ENCODE data around the gene CD274. TPM values are rescaled to one million over a fixed set of nuclear protein-coding genes. Genes with fewer than 3 reads are reported as not detected.
"Not testable (repeated sequence)": the region's sequence is repeated elsewhere in the genome, so short reads cannot be mapped to it uniquely, and the experiment has no call there.

The CD274 gene
- total and polyA plus RNA-seq, 4 donors, result 4.1 to 30.7 (median 9.5) TPM

DNA sequence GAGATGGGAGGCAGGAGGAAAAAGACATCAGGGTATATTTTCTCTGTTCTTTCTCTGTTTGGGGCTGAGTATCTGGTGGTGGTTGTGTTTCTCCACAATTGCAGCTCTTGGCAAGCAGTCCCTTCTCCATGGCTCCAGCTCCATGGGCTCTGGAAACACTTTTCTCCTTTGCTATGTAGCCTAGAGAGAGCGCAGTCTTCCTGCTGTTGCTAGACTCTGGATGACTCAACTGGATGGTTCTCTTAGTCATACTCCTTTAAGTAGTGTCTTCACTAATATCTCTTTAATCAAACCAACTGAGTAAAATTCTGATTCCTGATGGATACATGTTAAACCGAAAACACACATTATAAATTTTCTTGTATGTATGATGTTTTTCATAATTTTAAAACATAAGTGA is 9.3 kb upstream of the CD274 start:
- TF ChIP-seq, protein P1, sequence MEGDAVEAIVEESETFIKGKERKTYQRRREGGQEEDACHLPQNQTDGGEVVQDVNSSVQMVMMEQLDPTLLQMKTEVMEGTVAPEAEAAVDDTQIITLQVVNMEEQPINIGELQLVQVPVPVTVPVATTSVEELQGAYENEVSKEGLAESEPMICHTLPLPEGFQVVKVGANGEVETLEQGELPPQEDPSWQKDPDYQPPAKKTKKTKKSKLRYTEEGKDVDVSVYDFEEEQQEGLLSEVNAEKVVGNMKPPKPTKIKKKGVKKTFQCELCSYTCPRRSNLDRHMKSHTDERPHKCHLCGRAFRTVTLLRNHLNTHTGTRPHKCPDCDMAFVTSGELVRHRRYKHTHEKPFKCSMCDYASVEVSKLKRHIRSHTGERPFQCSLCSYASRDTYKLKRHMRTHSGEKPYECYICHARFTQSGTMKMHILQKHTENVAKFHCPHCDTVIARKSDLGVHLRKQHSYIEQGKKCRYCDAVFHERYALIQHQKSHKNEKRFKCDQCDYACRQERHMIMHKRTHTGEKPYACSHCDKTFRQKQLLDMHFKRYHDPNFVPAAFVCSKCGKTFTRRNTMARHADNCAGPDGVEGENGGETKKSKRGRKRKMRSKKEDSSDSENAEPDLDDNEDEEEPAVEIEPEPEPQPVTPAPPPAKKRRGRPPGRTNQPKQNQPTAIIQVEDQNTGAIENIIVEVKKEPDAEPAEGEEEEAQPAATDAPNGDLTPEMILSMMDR (IDR thresholded peaks at IDR 0.05; ENCODE audit: control extremely low read depth, extremely low read depth), result no peak
- Histone ChIP-seq H3K9me3 (ENCODE audit: control insufficient read depth in 4 of 4, insufficient read depth in 3 of 4, low read length in 3 of 4) (no peaks in the 10 kb centered on the region), H3K36me3 (ENCODE audit: control insufficient read depth in 4 of 4, insufficient read depth in 4 of 4, low read length in 4 of 4) (peaks cover 0 to 2% (median 0%) of the 10 kb centered on the region in 4 donors), H3K4me3 (no peak overlapping the region), H3K4me1 (ENCODE audit: control insufficient read depth in 5 of 5, insufficient read depth in 5 of 5, low read length in 5 of 5) (peaks cover 0 to 16% (median 9%) of the 10 kb centered on the region in 5 donors), H3K27ac (ENCODE audit: low read depth in 1 of 2, low read length in 1 of 2) (no peak overlapping the region), H3K9ac (ENCODE audit: insufficient read depth in 1 of 2, low read length in 2 of 2) (no peak overlapping the region), H3K27me3 (ENCODE audit: control insufficient read depth in 3 of 3, insufficient read depth in 3 of 3, low read length in 2 of 3) (no peaks in the 10 kb centered on the region)
- WGBS, 2 donors, result 89 to 97% methylated on average over 2 of the region's 2 CpGs
- ATAC-seq (ENCODE audit: insufficient read depth, low FRiP score) (no peak), DNase-seq (no peak)

DNA sequence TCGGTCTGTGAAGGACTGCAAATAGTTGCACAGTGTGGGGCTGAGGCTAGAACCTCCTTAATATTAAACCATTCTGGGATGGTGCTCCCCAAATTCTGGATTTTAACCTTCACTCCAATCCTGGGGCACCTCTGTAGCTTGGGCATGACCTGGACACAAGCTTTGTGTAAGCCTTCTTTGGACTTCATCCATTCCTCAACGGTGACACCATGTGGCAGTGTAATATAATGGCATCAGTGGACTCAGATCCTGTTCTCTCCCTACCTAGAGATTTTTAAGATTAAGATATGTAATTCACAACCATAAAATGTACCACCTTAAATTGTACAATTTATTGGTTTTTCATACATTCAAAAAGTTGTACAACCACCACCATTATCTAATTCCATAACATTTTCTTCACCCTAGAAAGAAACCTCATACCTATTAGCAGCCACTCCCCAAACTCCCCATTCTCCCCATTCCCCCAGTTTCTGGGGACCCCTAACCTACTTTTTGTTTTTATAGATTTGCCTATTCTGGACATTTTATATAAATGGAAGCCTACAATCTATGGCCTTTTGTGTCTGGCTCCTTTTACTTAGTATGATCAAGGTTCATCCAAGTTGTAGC is 7.8 kb upstream of the CD274 start:
- no peaks in the 10 kb centered on the region for H3K9me3 ChIP-seq (ENCODE audit: control insufficient read depth in 4 of 4, insufficient read depth in 3 of 4, low read length in 3 of 4)
- no peaks in the 10 kb centered on the region for H3K27me3 ChIP-seq (ENCODE audit: control insufficient read depth in 3 of 3, insufficient read depth in 3 of 3, low read length in 2 of 3)
- DNase-seq (peak; percentile 32 to 67 (median 50)), ATAC-seq (ENCODE audit: insufficient read depth, low FRiP score) (no peak)
- TF ChIP-seq, protein P1 (IDR thresholded peaks at IDR 0.05; ENCODE audit: control extremely low read depth, extremely low read depth), result peak; percentile 48
- H3K36me3 ChIP-seq (ENCODE audit: control insufficient read depth in 4 of 4, insufficient read depth in 4 of 4, low read length in 4 of 4), result no peaks in the 10 kb centered on the region
- 40 to 51% methylated on average over 2 of the region's 2 CpGs for WGBS, 2 donors
- H3K27ac ChIP-seq (ENCODE audit: low read depth in 1 of 2, low read length in 1 of 2), result no peak overlapping the region
- peaks cover 0 to 9% (median 5%) of the 10 kb centered on the region in 5 donors for H3K4me1 ChIP-seq (ENCODE audit: control insufficient read depth in 5 of 5, insufficient read depth in 5 of 5, low read length in 5 of 5)
- H3K4me3 ChIP-seq, result no peak overlapping the region
- no peak overlapping the region for H3K9ac ChIP-seq (ENCODE audit: insufficient read depth in 1 of 2, low read length in 2 of 2)

DNA sequence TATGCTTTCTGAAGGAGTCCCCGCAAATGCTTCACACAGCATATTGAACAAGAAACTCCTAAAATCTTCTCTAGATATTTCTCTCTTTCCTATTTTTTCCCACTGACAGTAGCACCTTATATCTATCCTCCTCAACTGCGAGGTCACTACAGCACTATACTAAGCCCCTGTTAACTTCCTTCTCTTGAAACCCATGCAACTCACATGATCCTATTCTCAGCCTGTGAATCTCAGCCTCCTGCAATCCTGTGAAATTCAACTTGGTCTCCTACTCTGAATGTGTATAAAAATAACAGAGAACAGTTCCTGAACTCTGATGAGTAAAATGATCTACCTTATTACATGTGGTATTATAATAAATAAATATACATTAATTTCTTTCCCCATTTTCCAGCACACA is 6.5 kb upstream of the CD274 start:
- 72 to 75% methylated on average over 2 of the region's 2 CpGs for WGBS, 2 donors
- Histone ChIP-seq H3K27ac (ENCODE audit: low read depth in 1 of 2, low read length in 1 of 2) (no peak overlapping the region), H3K4me3 (no peak overlapping the region), H3K36me3 (ENCODE audit: control insufficient read depth in 4 of 4, insufficient read depth in 4 of 4, low read length in 4 of 4) (no peaks in the 10 kb centered on the region), H3K4me1 (ENCODE audit: control insufficient read depth in 5 of 5, insufficient read depth in 5 of 5, low read length in 5 of 5) (peaks cover 0 to 5% (median 0%) of the 10 kb centered on the region in 5 donors), H3K27me3 (ENCODE audit: control insufficient read depth in 3 of 3, insufficient read depth in 3 of 3, low read length in 2 of 3) (no peaks in the 10 kb centered on the region), H3K9me3 (ENCODE audit: control insufficient read depth in 4 of 4, insufficient read depth in 3 of 4, low read length in 3 of 4) (no peaks in the 10 kb centered on the region), H3K9ac (ENCODE audit: insufficient read depth in 1 of 2, low read length in 2 of 2) (no peak overlapping the region)
- TF ChIP-seq, protein P1 (IDR thresholded peaks at IDR 0.05; ENCODE audit: control extremely low read depth, extremely low read depth), result no peak
- ATAC-seq (ENCODE audit: insufficient read depth, low FRiP score) (no peak), DNase-seq (no peak)

DNA sequence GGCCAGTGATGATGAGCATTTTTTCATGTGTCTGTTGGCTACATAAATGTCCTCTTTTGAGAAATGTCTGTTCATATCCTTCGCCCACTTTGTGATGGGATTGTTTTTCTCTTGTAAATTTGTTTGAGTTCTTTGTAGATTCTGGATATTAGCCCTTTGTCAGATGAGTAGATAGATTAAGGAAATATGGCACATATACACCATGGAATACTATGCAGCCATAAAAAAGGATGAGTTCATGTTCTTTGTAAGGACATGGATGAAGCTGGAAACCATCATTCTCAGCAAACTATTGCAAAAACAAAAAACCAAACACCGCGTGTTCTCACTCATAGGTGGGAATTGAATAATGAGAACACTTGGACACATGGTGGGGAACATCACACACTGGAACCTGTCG is 5.2 kb upstream of the CD274 start:
- H3K4me3 ChIP-seq; H3K27me3 ChIP-seq (ENCODE audit: control insufficient read depth in 3 of 3, insufficient read depth in 3 of 3, low read length in 2 of 3); DNase-seq; H3K36me3 ChIP-seq (ENCODE audit: control insufficient read depth in 4 of 4, insufficient read depth in 4 of 4, low read length in 4 of 4); H3K9ac ChIP-seq (ENCODE audit: insufficient read depth in 1 of 2, low read length in 2 of 2); H3K4me1 ChIP-seq (ENCODE audit: control insufficient read depth in 5 of 5, insufficient read depth in 5 of 5, low read length in 5 of 5); ATAC-seq (ENCODE audit: insufficient read depth, low FRiP score); H3K27ac ChIP-seq (ENCODE audit: low read depth in 1 of 2, low read length in 1 of 2); H3K9me3 ChIP-seq (ENCODE audit: control insufficient read depth in 4 of 4, insufficient read depth in 3 of 4, low read length in 3 of 4): not testable (repeated sequence)
- 88 to 89% methylated on average over 4 of the region's 4 CpGs for WGBS, 2 donors
